Airway epithelial cell (primary cell): ENCODE measurements around the gene RBBP7. TPM values are rescaled to one million over a fixed set of nuclear protein-coding genes. Genes with fewer than 3 reads are reported as not detected.

Source experiments
- total RNA-seq: library from RNA; depleted of rRNA; stranded (reverse); fragments of >200 nt; gene quantifications from 2 replicates; pipeline ENCODE4 v1.2.3, GENCODE V29; 2015

Gene RBBP7
- 107 and 121 TPM in 2 replicates for total RNA-seq

DNA sequence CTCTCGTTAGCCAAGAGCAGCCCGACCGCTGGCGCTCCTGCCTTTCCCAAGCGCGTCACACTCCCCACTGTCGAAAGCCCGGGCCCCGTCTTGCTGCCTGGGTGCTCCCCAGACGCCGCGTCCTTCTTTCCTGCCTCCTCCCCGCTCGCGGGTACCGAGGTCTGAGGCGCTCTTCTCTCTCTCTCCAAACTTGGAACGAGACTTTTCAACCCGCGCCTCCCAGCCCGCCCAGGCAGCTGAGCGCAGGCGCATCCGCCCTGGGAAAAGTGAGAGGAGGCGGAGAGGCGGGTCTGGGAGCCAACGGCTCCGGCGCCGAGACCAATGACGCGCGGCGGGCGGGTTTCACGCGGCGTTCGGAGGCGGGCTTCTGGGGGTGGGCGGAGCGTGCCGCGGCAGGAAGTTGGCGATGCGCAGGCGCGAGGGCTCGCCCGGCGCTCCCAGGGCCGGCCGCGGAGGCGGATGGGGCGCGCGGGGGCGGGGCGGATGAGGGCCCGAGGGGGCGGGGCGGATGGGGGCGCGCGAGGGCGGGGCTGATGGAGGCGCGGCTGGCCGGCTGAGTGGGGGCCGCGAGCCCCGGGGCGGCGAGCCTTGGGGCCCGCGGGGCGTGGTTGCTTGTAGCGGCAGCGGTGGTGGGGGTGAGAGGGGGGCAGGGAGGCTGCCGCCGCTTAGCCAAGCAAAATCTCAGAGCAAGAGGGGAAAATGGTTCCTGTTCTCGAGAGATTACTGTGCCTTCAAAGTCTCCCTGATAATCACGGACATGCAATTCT, at the start of gene RBBP7:
Gene RBBP7 (minus strand): TSS at position 268 of the 767 bp plus-strand sequence. CDS start 309 bp downstream, outside the sequence.

Other genes with a start within 250 kb of the RBBP7 start
- gene S100G, start 220.2 kb downstream of the RBBP7 start, total RNA-seq = not detected in 2 replicates
- 9.3 and 11.4 TPM in 2 replicates for gene CTPS2, start 157.7 kb downstream of the RBBP7 start, total RNA-seq
- 22.8 and 28.1 TPM in 2 replicates for gene SYAP1, start 150.8 kb downstream of the RBBP7 start, total RNA-seq
- gene TXLNG, start 83.9 kb downstream of the RBBP7 start, total RNA-seq = 14.1 and 15.2 TPM in 2 replicates
- 1.2 and 1.5 TPM in 2 replicates for gene REPS2, start 76.3 kb upstream of the RBBP7 start, total RNA-seq